ENCODE data around the gene SLC9A3.
"Not testable (repeated sequence)": the region's sequence is repeated elsewhere in the genome, so short reads cannot be mapped to it uniquely, and the experiment has no call there.

The SLC9A3 gene

GRCh38 chr5:486597-486996 lies 37.7 kb downstream of the SLC9A3 start:
- not testable (repeated sequence) for DNase-seq

GRCh38 chr5:485946-486491 lies 38.2 kb downstream of the SLC9A3 start:
- DNase-seq: no peak

DNA sequence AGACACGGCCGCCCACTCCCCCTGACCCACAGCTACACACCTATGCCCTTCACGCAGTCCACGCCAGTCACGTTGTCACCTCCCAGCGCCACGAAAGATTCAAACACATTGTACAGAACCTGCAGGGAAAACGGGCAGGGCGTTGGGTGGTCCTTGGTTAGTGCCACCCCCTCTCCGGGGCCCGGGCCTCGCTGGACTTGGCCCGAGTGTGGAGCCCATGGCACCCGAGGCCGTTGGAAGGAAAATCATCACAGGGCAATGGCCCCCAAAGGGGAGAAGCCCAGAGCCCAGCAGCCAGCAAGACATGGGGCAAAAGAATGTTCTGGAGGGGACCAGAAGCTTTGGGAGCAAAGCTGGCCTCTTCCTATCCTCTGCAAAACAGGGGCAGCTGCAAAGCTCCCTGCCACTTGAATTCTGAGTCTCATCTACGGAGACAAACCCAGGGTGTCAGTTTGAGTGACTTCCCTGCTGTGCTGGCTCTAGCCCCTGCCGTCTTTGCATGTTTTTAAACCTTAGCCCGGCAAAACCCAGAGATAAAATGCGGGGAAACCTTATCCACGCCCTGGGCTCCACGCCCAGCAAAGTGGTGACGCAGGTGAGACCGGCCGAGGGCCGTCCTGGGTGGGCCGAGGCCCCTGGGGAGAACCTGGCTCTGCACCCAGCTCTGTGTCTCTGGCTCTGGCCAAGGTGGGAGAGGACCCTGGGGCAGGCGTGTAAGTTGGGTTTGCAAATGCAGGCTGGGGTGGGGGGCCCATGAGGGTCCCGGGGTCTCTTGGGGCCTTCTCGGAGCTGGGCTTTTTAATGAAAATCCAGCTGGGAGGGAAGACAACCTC lies 38.9 kb downstream of the SLC9A3 start:
- DNase-seq: no peak

GRCh38 chr5:484556-484955 lies 39.7 kb downstream of the SLC9A3 start:
- no peak for DNase-seq

GRCh38 chr5:483434-484140 lies 40.7 kb downstream of the SLC9A3 start:
- DNase-seq: no peak

GRCh38 chr5:483011-483410 lies 41.2 kb downstream of the SLC9A3 start:
- no peak for DNase-seq

- no peak for DNase-seq
These were observed 41.7 kb downstream of the SLC9A3 start for GRCh38 chr5:482506-482905.

DNA sequence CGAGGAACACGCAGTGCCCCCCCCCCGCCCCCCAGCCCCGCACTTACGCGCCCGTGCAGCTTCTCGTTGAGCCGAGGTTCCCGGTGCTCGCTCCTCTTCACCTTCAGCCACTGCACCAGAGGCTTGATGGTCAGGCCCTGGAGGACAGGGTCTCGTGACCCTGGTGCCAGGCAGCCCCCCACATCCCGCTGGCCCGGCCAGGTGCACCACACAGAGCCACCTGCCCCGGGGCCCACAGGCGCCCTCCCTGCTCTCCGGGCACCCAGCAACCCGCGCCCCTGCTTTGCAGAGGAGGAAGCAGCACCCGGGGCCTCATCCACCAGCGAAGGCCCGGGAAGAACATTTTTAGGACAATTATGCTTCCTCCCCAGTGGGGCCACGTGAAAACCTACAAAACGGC lies 42.2 kb downstream of the SLC9A3 start:
- DNase-seq: no peak

GRCh38 chr5:481347-481746 lies 42.9 kb downstream of the SLC9A3 start:
- DNase-seq: no peak

DNA sequence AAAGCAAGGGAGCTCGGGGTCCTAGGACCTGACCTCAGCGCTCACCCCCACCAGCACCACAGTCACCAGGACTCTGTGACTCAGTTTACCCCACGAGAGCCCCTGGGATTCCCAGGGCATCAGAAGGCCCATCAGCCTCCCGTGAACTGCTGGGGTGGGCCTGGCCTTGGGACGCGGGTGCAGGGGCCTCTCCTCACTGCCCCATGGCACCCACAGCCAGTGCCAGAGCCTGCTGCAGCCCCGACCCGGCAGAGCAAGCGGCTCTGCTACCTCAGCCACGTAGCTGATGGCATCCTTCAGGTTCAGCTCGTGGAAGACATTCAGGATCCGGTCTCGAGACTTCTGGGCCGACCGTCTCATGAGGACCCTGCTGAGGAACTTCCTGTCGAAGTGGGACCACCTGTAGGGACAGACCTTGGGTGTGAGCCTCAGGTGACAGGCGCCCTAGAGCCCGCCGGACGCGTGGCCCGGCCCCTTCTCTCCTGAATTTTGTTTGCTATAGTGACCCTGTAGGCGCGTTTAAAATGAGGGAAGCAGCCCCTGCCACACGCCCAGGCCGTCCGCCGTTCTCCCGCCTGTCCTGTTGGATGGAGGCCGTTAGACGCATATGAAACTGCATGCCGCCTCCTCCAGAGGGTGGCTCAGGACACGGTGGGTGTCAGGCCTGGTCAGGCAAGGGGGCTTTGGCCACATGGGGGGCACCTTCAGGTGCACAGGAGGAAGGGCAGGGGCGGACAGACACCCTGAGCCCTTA lies 44.5 kb downstream of the SLC9A3 start:
- DNase-seq: no peak

- no peak for DNase-seq
These were observed 45.2 kb downstream of the SLC9A3 start for GRCh38 chr5:478982-479535.

DNA sequence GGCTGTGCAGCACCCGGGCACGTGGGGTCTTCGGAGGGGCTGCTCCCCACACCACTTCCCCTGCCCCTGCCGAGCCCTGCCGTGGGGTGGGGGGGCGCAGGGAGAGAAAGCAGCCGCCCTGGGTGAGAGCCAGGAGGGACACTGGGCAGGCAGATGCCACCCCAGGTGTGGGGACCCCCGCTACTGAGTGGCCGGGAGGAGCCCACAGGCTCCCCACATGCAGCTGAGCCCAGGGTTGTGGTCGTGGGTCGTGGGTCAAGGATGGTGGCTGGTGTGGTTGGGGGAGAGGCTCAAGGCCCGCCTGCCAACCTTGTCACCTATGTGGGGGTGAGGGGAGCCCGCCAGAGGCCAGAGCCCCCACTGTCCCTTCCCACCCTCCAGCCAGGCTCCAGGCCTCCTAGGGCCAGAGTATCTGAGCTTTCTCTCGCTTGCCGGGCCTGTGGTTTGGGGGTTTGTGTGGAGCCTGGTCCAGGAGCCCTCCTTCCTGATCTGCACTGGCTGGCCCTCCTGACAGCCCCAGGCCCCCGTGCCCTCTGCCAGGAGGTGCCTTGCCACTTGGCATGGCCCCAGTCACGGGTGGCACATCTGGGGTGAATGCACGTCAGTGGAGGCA lies 45.8 kb downstream of the SLC9A3 start:
- DNase-seq: no peak

DNA sequence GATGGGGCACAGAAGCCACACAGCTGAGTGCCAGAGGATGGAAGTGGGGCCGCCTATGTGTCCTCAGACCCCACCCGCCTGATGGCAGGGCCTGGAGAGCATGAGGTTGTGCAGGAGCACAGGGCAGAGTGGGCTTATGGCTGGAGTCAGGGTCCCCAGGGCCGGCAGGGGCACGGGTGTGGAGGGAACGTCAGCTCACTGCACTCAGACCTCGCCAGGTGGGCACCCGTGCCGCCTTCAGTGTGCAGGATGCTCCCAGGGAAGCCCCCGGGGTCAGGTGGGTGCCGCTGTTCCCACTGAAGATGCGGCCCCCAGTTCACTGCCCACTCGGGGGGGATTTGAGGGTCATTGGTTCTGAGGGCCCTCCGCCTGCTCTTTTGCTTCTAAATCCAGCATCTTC lies 46.4 kb downstream of the SLC9A3 start:
- no peak for DNase-seq

- no peak for DNase-seq
These were observed 47.0 kb downstream of the SLC9A3 start for GRCh38 chr5:477247-477646.

DNA sequence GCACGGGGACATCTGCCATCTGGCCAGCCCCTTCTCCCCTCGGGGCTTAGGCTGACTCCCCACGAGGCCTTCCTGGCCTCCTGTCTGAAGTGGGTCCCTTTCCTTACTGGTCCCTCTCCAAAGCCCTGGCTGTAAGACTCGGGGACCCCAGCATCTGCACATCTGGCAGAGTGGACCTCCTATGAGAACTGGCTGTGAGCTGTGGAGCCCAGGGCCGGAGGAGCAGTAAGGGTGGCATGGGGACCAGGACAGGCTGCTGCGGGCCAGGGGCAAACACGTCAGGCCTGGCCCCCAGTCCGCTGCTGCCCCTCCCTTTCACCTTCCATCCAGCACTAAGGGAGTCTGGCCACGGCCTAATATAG lies 47.5 kb downstream of the SLC9A3 start:
- DNase-seq: no peak

GRCh38 chr5:476102-476813 lies 48.0 kb downstream of the SLC9A3 start:
- no peak for DNase-seq

DNA sequence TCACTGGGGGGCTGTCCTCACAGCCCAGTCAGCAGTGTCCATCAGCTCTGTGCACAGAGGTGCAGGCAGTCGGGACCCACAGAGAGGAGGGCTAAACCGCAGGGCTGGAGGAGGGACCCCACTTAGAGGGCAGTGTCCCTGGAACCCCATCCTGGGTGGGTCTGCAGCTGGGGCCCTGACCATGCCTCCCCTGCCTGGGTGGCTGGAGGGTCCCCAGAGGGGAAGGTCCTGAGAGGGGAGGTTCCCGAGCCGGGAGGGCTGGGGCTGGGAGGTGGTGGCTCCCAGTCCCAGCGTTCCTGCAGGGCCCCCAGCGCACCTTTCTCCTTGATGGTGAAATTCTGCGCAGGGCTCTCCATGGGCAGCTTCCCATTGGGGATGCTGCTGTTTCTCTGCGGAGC lies 48.5 kb downstream of the SLC9A3 start:
- DNase-seq: no peak

GRCh38 chr5:474840-475661 lies 49.2 kb downstream of the SLC9A3 start:
- DNase-seq: no peak

- DNase-seq: not testable (repeated sequence)
These were observed 49.9 kb downstream of the SLC9A3 start for GRCh38 chr5:474232-474839.

DNA sequence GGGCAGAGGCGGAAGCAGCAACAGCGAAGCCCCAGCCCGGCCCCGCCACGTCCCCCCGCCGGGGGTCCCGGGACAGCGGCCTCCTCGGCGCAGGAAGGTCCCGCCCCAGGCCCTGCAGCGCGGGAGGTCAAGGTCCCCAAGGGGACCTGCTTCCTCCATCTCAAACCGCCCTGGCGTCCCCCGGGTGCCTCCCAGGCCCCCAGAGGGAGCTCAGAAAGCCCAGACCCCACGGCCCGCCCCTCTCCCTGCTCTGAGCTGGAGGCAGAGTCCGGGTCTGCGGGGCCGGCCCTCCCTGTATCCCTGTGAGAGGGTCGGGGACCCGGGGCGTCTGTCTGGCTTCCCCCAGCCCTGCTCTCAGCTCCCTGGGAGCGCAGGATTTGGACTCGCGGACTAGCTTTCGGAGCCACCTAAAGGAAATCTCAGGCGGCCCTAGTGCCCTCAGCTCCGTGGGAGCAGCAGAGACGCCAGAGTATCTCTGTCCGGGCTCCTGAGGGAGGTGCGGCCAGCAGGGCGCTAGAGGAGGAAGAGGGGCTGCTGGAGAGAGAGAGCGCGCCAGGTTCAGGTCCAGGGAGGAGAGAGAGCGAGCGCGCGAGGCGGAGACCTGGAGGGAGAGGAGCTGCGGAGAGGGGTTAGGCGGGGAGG lies 50.6 kb downstream of the SLC9A3 start:
- DNase-seq: no peak

Data from NCI-H187 treated with DMSO at 0.1 percent for 48 hours (cell line).